T-cell (primary cell): ENCODE measurements around the gene CHRM3. TPM values are rescaled to one million over a fixed set of nuclear protein-coding genes. Genes with fewer than 3 reads are reported as not detected.

Experiments
- ATAC-seq, 4 experiments: fragments of 200-7000 bp in 3 of 4; fragments of 150-1000 bp in 1 of 4; cut with Tn5 transposase; replicated peaks in 1 of 4; 1 replicate in 3 of 4; 2 replicates in 1 of 4; pipeline ENCODE4 v1.10.0; 2021; ENCODE audit warnings: moderate library complexity in 3 of 4, mild to moderate bottlenecking in 2 of 4, moderate number of reproducible peaks in 1 of 4
- CTCF ChIA-PET, 2 donors: fragments of 300-600 bp; sonication (Branson Sonifier 250); formaldehyde crosslinking; loops; one replicate each; lab custom pipeline; 2022; ENCODE audit warnings: antibody characterized with exemption in 2 of 2; lab: Charles Lee
- POLR2A ChIA-PET, 2 donors: fragments of 300-600 bp; sonication (Branson Sonifier 250); formaldehyde crosslinking; loops; one replicate each; lab custom pipeline; 2022; ENCODE audit warnings: antibody characterized with exemption in 2 of 2; lab: Charles Lee
- DNase-seq, 35 experiments: peaks; one replicate each; pipeline versions ENCODE4 v3.0.0 to v3.0.0-alpha.2; 2013 to 2023
- H3K27ac ChIP-seq: one replicate; pipeline ENCODE4 v1.5.1; 2013; ENCODE audit warnings: low read length
- H3K27me3 ChIP-seq, 2 experiments: replicated peaks in 1 of 2; 1 replicate in 1 of 2; 2 replicates in 1 of 2; pipeline versions ENCODE4 v1.6.1 to v1.7.0; 2013; ENCODE audit warnings: low read length in 1 of 2, mixed read lengths in 1 of 2; ENCODE audit not compliant: control insufficient read depth in 2 of 2, insufficient read depth in 2 of 2; ENCODE audit errors: extremely low read depth in 1 of 2
- H3K36me3 ChIP-seq, 2 donors: 1 replicate in 1 of 2; 2 replicates in 1 of 2; pipeline versions ENCODE4 v1.6.1 to v1.7.0; 2013; ENCODE audit warnings: low read length in 1 of 2; ENCODE audit not compliant: control insufficient read depth in 2 of 2, insufficient read depth in 1 of 2; ENCODE audit errors: extremely low read depth in 1 of 2
- H3K4me1 ChIP-seq, 2 experiments: 1 replicate in 1 of 2; 2 replicates in 1 of 2; pipeline versions ENCODE4 v1.6.1 to v1.7.0; 2013; ENCODE audit warnings: low read length in 2 of 2, mixed read lengths in 1 of 2; ENCODE audit not compliant: insufficient read depth in 2 of 2, control insufficient read depth in 1 of 2; ENCODE audit errors: extremely low read depth in 1 of 2
- H3K4me3 ChIP-seq, 2 donors: 1 replicate in 1 of 2; 2 replicates in 1 of 2; pipeline versions ENCODE4 v1.5.1 to v1.7.0; 2013; ENCODE audit warnings: mild to moderate bottlenecking in 2 of 2, low read length in 1 of 2, moderate library complexity in 1 of 2; ENCODE audit not compliant: control insufficient read depth in 1 of 2; ENCODE audit errors: extremely low read depth in 1 of 2
- H3K9me3 ChIP-seq: 2 replicates; pipeline ENCODE4 v1.7.0; 2013
- H3K27ac Mint-ChIP-seq, 2 donors: one replicate each; pipeline ENCODE4 v1.8.0; 2020 to 2021; ENCODE audit warnings: mild to moderate bottlenecking in 2 of 2, mixed read lengths in 2 of 2
- H3K27me3 Mint-ChIP-seq, 2 donors: one replicate each; pipeline ENCODE4 v1.8.0; 2021 to 2022; ENCODE audit warnings: mixed read lengths in 2 of 2
- H3K36me3 Mint-ChIP-seq: one replicate; pipeline ENCODE4 v1.8.0; 2021; ENCODE audit warnings: mixed read lengths
- H3K4me1 Mint-ChIP-seq, 3 donors: one replicate each; pipeline ENCODE4 v1.8.0; 2020 to 2022; ENCODE audit warnings: mixed read lengths in 3 of 3, mild to moderate bottlenecking in 1 of 3
- H3K4me3 Mint-ChIP-seq, 3 donors: one replicate each; pipeline ENCODE4 v1.8.0; 2020 to 2022; ENCODE audit warnings: mild to moderate bottlenecking in 3 of 3, mixed read lengths in 3 of 3, moderate library complexity in 3 of 3
- H3K9me3 Mint-ChIP-seq, 3 donors: one replicate each; pipeline ENCODE4 v1.8.0; 2020 to 2022; ENCODE audit warnings: mixed read lengths in 3 of 3
- WGBS: methylation state at CpG from one replicate; pipeline ENCODE4 v1.1.5; 2013; ENCODE audit warnings: missing lambda C conversion rate; ENCODE audit not compliant: insufficient coverage; 5-methylcytosine and 5-hydroxymethylcytosine counted together
- total RNA-seq, 35 experiments: library from RNA in 6 of 35; stranded (reverse) in 6 of 35; fragments of 120-200 nt in 1 of 35; gene quantifications; one replicate each; pipeline versions ENCODE4 v1.2.1 to v1.2.4 and lab custom pipeline; 2013 to 2026

CHRM3 gene
- total RNA-seq, 5 donors from 2014 or later (not counting 1 experiment from before 2014, with no cell fraction given), result 0.03 to 1.3 (median 0.23) TPM

DNA sequence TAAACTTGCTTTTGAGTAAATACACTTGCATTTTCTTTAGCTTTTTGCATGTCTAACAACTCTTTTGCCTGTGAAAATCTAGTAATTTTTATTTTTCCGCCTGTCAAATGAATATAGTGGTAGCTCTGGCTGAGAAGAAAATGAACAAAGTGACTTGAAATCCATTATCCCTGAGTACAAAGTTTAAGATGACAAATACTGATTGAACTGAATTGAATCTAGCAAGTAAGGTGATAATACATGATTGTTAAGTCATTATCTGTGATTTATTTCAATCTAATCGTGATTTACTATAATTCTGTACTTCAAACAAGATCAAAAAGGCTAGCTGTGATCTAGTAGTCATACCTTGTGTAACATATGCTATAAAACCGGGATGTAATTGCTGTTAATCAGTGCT is 42.8 kb downstream of the CHRM3 start:
- H3K27ac ChIP-seq, result no peak overlapping the region
- H3K27me3 ChIP-seq, result no peaks in the 10 kb centered on the region
- no peaks in the 10 kb centered on the region for H3K36me3 Mint-ChIP-seq
- no peaks in the 10 kb centered on the region for H3K9me3 ChIP-seq
- no CpG with 5 or more reads among the region's 3 CpGs for WGBS
- H3K4me3 Mint-ChIP-seq, result no peak overlapping the region
- DNase-seq (no peak), ATAC-seq (no peak)
- no peaks in the 10 kb centered on the region for H3K36me3 ChIP-seq
- no peak overlapping the region for H3K4me3 ChIP-seq
- POLR2A ChIA-PET, result no interaction called here
- H3K27me3 Mint-ChIP-seq, result peaks cover 1 to 9% of the 10 kb centered on the region in 2 donors
- H3K4me1 Mint-ChIP-seq, result no peaks in the 10 kb centered on the region
- no peak overlapping the region for H3K27ac Mint-ChIP-seq
- CTCF ChIA-PET, result no interaction called here
- H3K4me1 ChIP-seq, result no peaks in the 10 kb centered on the region
- H3K9me3 Mint-ChIP-seq, result peaks cover 0 to 4% (median 0%) of the 10 kb centered on the region in 3 donors

DNA sequence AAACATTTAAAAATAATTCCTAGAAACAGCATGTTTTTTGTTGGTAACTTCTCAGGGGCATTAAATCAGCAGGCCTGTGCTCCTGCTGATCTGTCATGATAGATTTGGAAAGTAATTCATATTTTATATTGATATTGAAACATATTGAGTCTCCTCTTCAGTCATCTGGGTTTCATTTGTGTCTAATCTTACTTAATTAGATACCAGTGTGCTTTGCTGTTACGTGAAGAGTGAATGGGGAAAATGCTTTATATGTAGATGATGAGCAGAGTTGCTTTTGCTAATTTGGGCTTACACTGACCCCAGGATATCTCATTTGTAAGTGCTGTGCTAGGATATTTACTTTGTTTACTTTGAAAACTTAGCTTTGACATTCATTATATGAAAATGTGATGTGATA is 45.9 kb downstream of the CHRM3 start:
- Mint-ChIP-seq H3K4me1 (no peaks in the 10 kb centered on the region), H3K9me3 (no peaks in the 10 kb centered on the region), H3K4me3 (no peak overlapping the region), H3K27ac (no peak overlapping the region), H3K27me3 (peaks cover 4 to 13% of the 10 kb centered on the region in 2 donors), H3K36me3 (no peaks in the 10 kb centered on the region)
- no peaks in the 10 kb centered on the region for H3K4me1 ChIP-seq
- H3K36me3 ChIP-seq, result no peaks in the 10 kb centered on the region
- ATAC-seq (no peak), DNase-seq (no peak)
- no peaks in the 10 kb centered on the region for H3K9me3 ChIP-seq
- no peak overlapping the region for H3K4me3 ChIP-seq
- no peaks in the 10 kb centered on the region for H3K27me3 ChIP-seq
- no CpG with 5 or more reads among the region's 1 CpG for WGBS
- CTCF ChIA-PET, result no interaction called here
- POLR2A ChIA-PET, result no interaction called here
- H3K27ac ChIP-seq, result no peak overlapping the region

DNA sequence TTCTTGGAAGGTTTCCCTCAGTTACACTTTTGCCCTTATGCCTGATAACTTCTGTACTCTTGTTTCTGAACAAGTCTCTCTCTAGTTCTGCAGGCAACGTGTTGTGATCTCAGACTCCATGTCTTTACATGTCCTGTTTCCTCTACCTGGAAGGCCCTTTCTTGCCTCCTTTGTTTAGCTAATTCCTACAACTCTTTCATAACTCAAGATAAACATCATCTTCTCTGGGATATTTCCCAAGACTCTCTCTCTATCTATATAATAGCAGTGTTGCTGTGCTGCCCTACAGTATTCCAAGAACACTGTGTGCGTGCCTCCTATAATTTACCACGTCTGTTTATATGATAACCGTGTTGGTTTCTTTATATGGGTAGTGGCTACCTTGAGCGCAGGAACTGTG is 47.8 kb downstream of the CHRM3 start:
- Histone ChIP-seq H3K36me3 (no peaks in the 10 kb centered on the region), H3K4me1 (no peaks in the 10 kb centered on the region), H3K4me3 (no peak overlapping the region), H3K27ac (no peak overlapping the region), H3K9me3 (no peaks in the 10 kb centered on the region), H3K27me3 (no peaks in the 10 kb centered on the region)
- 50% methylated on average over 1 of the region's 5 CpGs for WGBS
- DNase-seq, result no peak
- H3K27me3 Mint-ChIP-seq, result peaks cover 4% of the 10 kb centered on the region in 2 donors
- POLR2A ChIA-PET, result no interaction called here
- H3K4me3 Mint-ChIP-seq, result no peak overlapping the region
- H3K9me3 Mint-ChIP-seq, result no peaks in the 10 kb centered on the region
- H3K27ac Mint-ChIP-seq, result no peak overlapping the region
- no peak for ATAC-seq
- no peaks in the 10 kb centered on the region for H3K4me1 Mint-ChIP-seq
- CTCF ChIA-PET, result no interaction called here
- no peaks in the 10 kb centered on the region for H3K36me3 Mint-ChIP-seq
